HG03064 (cell line): ENCODE results near the gene HADHA.
"Not testable (repeated sequence)": the region's sequence is repeated elsewhere in the genome, so short reads cannot be mapped to it uniquely, and the experiment has no call there.

Experiments used
- ATAC-seq: cut with Tn5 transposase; IDR thresholded peaks from one replicate; pipeline ENCODE4 v1.9.1; 2021; ENCODE audit warnings: low read depth; ENCODE audit not compliant: unreplicated experiment

The HADHA gene

GRCh38 chr2:26177122-26177521 is 67.3 kb downstream of the HADHA start:
- ATAC-seq = no peak

DNA sequence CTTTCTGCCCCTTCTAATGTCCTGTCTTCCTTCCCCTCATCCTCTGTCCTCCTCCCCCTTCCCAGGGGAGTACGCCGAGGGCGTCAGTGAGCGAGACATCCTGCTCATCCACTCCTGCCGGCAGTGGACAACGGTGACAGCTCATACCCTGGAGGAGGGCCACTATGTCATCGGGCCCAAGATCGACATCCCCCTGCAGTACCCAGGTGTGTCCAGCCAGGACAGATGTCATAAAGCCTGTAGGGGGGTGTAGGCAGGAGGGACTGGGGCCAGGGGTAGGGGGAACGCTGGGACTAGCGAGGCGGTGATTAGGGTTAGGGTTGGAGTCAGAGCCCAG is 68.2 kb downstream of the HADHA start:
- ATAC-seq = no peak

DNA sequence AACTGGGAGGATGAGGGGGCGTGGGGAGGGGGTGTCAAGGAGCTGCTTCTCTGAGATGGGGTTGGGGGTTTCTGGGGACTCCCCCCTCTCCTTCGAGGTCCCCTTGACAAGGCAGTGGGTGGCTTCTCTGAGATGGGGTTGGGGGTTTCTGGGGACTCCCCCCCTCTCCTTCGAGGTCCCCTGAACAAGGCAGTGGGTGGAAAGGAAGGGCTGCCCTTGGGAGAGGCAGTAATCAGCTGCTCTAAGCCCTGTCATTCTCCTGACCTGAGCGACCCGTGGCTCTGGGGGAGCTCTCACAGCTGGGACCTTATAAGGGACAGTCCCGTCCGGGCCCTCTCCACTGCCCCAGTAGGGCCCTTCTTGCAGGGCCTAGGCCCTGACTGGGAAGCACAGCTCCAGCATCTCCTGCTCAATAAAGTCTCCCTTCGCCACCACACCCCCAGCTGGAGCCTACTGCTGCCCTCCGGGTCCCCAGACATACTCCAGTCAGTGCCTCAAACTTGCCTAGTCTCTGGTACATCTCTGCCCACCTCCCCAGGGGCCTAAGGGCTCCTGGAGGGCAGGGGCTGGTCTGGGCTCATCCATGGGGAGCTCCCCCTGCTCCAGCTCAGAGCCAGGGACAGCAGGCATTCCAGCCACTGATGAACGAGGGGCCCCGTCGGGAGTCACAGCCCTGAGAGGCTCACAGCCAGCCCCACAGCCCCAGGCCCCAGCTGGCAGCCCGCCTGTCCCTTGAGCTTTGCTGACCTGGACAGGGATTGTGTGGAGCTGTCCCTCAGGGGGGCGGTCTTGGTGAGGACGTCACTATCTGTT is 68.8 kb downstream of the HADHA start:
- ATAC-seq = no peak

DNA sequence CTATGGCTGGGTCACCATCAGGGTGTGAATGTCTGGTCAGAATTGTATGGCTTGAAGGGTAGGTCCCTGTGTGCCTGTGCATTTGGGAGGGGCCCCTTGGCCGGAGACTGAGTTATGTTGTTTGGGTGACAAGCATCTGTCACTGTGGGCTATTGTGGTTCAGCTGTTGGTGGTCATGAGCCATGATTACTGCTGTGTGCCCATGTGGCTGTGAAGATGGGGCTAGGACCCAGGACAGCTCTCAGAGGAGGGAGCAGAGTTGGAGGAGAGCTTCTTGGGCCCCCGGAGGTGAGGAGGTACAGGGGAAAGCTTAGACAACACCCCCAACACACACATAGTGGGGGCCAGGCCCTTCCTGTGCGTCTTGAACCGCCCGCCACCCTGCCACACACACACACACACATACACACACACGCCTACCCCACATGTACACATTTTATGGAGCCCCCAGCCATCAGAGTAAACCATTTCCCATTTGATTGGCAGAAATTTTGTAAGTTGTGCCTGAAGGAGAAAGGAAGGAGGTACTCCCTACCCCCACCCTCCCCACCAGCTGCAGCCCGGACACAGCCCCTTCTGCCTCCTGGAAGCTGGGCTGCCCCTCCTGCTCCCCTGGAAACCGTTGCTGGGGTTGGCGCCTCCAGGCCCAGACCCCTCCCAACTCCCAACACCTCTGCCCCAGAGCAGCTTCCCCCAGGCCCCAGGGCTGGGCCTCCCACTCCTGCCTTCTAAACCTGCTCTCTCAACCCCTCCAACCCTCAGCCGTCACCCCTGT is 69.6 kb downstream of the HADHA start:
- ATAC-seq = no peak

DNA sequence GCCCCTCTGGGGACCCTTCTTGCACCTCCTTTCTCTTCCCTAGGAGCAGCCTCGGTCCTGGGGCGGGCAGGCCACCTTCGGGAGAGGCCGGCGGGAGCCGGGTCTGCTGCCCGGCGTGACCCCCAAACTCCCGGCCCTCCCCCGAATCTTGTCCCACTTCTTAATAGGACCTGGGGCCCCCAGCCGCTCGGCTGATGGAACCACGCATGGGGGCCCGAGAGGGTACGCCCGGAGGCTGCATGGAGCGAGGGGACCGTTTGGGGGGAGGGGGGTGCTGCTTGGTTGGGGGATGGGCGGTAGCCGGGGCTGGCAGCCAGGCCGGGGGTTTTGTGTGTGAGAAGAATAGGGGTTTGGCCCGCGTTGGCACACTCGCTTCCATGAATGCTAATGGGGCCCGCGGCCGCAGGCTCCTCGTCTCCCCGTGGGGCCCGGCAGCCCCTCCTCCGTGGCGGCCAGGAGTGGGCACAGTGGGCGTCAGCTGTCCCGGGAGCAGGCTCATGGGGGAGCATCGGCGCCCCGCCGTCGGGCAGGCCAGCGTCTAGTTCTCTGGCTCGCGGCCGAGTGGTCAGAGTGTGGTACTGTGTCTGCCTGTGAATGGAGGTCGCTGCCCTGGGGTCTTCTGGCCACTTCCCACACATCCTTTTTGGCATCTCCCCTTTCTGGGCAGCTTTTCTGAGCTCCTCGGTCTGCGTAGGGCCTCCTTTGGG is 70.5 kb downstream of the HADHA start:
- ATAC-seq = no peak

GRCh38 chr2:26172871-26173775 is 71.3 kb downstream of the HADHA start, which contains the start of gene GAREM2:
Gene GAREM2, plus strand, starts transcription at chr2:26173088. Its CDS starts 133 bp downstream, at chr2:26173221.
- no peak for ATAC-seq

- no peak for ATAC-seq
Measured at GRCh38 chr2:26172189-26172870, 72.1 kb downstream of the HADHA start.

- ATAC-seq = no peak
Measured at GRCh38 chr2:26170795-26171194, 73.6 kb downstream of the HADHA start.

DNA sequence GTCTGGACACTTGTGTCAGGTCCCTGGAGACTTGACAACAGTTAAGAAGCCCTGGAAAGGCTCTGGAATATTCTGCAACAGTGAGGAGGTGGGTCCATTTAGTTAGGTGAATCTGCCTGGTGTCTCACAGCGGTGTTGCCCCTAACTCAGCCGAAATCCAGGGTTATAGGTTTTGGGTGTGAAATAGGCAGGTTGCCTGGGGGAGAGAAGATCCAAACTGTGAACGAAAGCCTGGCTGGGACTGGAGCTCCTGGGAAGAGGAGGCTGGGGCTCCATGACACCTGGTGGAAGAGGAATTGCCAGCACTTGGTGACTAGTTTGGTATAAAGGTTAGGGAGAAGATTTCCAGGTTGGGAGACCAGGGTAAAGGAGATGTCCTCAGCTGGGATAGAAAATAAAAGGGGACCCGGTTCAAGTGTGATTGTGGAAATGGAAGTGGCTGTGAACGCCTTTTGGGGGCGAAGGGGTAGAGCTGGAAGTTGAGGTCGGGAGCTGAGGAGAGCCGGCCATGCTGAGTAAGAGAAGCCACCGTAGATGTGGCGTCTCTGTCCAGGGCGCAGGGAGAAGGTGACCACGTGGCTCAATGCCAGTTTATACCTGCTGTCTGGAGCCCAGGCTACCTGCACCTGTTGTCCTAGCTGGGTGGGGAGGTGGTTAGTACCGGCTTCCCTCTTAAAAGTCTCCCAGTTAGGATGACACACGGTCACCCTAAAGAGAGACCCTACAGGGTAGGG is 74.6 kb downstream of the HADHA start:
- no peak for ATAC-seq

- no peak for ATAC-seq
Measured at GRCh38 chr2:26169226-26169625, 75.2 kb downstream of the HADHA start.

- ATAC-seq = no peak
Measured at GRCh38 chr2:26168785-26169184, 75.6 kb downstream of the HADHA start.

DNA sequence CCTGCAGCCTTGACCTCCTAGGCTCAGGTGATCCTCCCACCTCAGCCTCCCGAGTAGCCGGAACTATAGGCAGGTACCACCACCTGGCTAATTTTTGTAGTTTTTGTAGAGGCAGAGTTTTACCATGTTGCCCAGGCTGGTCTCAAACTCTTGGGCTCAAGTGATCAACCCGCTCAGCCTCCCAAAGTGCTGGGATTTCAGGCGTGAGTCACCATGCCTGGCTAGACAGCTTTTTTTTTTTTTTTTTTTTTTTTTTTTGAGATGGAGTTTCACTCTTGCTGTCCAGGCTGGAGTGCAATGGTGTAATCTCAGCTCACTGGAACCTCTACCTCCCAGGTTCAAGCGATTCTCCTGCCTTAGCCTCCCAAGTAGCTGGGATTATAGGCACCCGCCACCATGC is 77.9 kb downstream of the HADHA start:
- ATAC-seq = not testable (repeated sequence)

DNA sequence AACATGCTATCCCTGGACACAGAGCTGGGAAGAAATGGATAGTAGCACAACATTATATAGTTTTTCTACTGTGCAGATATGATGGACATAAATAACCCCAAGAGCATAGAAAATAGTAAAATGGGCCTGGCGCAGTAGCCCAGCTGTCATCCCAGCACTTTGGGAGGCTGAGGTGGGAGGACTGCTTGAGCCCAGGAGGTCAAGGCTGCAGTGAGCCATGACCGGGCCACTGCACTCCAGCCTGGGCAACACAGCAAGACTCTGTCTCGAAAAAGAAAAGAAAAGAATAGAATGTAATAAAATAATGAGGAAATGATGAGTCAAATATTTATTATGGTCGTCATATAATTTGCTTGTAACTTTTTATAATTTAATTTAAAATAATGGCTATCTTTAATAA is 79.0 kb downstream of the HADHA start:
- no peak for ATAC-seq

GRCh38 chr2:26164641-26165211 is 79.7 kb downstream of the HADHA start:
- ATAC-seq = no peak

DNA sequence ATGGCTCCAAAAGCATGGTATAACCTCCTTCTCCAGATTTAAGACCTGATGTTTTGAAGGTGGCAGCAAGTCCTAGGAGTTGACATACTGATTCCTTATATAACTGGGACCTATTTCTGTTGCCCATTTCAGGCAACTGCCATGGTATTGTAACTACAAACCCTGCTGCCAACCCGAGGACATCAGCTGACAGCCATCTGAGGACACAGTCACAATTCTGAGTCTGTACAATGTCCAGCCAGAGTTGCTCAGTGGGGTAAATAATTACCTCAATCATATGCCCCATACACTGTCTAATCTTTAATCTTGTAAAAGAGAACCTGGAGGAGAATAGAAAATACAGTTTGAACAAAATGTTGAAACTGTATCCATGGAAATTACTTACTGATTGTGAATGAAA is 80.2 kb downstream of the HADHA start:
- ATAC-seq = no peak

DNA sequence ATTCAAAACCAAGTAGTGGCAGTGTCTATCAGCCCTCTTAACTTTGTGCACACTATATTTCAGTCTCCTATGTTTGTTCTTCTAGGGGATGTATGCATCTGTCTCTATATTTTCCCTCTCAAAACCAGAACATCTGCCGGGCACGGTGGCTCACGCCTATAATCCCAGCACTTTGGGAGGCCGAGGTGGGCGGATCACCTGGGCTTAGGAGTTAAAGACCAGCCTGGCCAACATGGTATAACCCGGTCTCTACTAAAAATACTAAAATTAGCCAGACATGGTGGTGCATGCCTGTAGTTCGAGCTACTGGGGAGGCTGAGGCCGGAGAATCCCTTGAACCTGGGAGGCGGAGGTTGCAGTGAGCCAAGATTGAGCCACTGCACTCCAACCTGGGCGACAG is 81.5 kb downstream of the HADHA start:
- ATAC-seq = no peak

DNA sequence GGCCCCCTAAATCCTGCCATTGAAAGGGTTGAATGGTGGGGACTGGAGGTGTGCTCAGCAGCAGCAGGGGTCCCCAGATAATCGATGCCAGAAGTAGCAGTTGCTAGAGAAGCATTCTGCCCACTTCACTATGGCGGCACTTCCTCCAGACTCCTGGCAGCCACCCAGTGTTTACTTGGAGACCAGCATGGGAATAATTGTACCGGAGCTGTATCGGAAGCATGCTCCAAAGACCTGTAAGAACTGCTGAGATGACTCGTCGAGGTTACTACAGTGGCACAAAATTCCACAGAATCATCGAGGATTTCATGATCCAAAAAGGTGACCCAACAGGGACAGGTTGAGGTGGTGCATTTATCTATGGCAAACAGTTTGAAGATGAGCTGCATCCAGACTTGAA is 82.5 kb downstream of the HADHA start:
- no peak for ATAC-seq

DNA sequence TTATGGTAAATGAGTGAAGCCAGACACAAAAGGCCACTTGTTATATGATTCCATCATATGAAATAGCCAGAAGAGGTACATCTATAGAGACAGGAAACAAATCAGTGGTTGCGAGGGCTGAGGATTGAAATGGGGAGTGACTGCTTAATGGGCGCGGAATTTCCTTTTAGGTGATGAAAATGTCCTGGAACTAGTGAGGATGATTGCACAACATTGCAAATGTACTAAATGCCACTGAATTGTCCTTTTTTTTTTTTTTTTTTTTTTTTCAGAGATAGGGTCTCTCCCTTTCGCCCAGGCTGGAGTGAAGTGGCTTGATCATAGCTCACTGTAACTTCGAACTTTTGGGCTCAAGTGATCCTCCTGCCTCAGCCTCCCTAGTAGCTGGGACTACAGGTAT is 86.9 kb downstream of the HADHA start:
- no peak for ATAC-seq

DNA sequence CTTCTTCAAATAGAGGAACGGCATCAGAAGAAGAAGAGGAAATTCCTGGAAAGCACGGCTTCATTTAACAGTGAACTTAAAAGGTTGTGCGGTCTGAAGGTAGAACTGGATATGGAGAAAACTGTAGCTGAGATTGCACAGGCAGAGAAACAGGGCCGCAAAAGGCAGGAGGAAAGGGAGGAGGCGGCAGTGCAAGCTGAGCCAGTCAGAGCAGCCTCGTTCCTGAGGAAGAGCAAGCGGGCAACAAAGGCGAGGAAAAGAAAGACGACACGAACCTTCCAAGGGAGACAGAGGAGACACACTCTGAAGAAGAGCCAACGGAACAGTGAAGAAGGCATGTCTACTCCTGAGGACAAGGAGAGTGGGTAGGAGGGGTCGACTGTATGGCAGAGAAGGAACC is 94.2 kb downstream of the HADHA start:
- no peak for ATAC-seq
